Panc1 (cell line): ENCODE data around the gene MRPS35. TPM values are rescaled to one million over a fixed set of nuclear protein-coding genes. Genes with fewer than 3 reads are reported as not detected.

Experiments
- ATAC-seq: fragments of 200-7000 bp; cut with Tn5 transposase; 2 replicates; pipeline ENCODE4 v1.9.1; 2020; ENCODE audit warnings: mild to moderate bottlenecking, moderate library complexity
- BruUV-seq: library from RNA; stranded (reverse); fragments of 400-500 nt; replicated peaks from 2 replicates; lab custom pipeline; 2021; lab: Mats Ljungman, UMichigan
- CTCF ChIA-PET: fragments of 300-600 bp; sonication (Branson Sonifier 250); formaldehyde crosslinking; loops from one replicate; lab custom pipeline; 2022; ENCODE audit warnings: antibody characterized with exemption; lab: Charles Lee
- POLR2A ChIA-PET: fragments of 300-600 bp; sonication (Branson Sonifier 250); formaldehyde crosslinking; loops from one replicate; lab custom pipeline; 2022; ENCODE audit warnings: antibody characterized with exemption; lab: Charles Lee
- DNase-seq: peaks from one replicate; pipeline ENCODE4 v3.0.0-alpha.2; 2010; ENCODE audit warnings: low read depth, low spot score
- H3K27ac ChIP-seq: 2 replicates; pipeline ENCODE4 v1.5.1; 2011; ENCODE audit warnings: mild to moderate bottlenecking, low read length, inconsistent platforms
- H3K27me3 ChIP-seq: fragments of 200-500 bp; sonication (Bioruptor generic); 2 replicates; pipeline ENCODE4 v1.6.0; 2014; ENCODE audit warnings: low read length, inconsistent platforms; ENCODE audit not compliant: control insufficient read depth, insufficient read depth
- H3K36me3 ChIP-seq: fragments of 200-500 bp; sonication (Bioruptor generic); 2 replicates; pipeline ENCODE4 v1.5.1; 2014; ENCODE audit warnings: inconsistent platforms, mild to moderate bottlenecking, low read length, moderate library complexity; ENCODE audit not compliant: control insufficient read depth, insufficient read depth
- H3K4me1 ChIP-seq: 2 replicates; pipeline ENCODE4 v1.5.1; 2011; ENCODE audit warnings: inconsistent platforms, mild to moderate bottlenecking, low read length, moderate library complexity; ENCODE audit not compliant: control insufficient read depth, insufficient read depth
- H3K4me3 ChIP-seq, 2 experiments: 2 replicates each; pipeline ENCODE4 v1.5.1; 2011 to 2012; ENCODE audit warnings: low read depth in 2 of 2, low read length in 2 of 2, mild to moderate bottlenecking in 2 of 2, inconsistent platforms in 1 of 2, moderate library complexity in 1 of 2
- H3K9me3 ChIP-seq: fragments of 200-500 bp; sonication (Bioruptor generic); 2 replicates; pipeline ENCODE4 v1.5.1; 2014; ENCODE audit warnings: low read depth, mild to moderate bottlenecking, inconsistent platforms, low read length, moderate library complexity; ENCODE audit not compliant: control insufficient read depth, insufficient read depth
- CTCF ChIP-seq: fragments of 450-650 bp; IDR thresholded peaks from 2 replicates; pipeline ENCODE4 v1.5.1; 2017; ENCODE audit warnings: mild to moderate bottlenecking
- POLR2AphosphoS5 ChIP-seq: IDR thresholded peaks from 2 replicates; pipeline ENCODE4 v1.6.1; 2012; ENCODE audit warnings: mild to moderate bottlenecking, low read depth, low read length, moderate library complexity
- REST ChIP-seq, 2 experiments: IDR thresholded peaks; 2 replicates each; pipeline ENCODE4 v1.6.1; 2011 to 2012; ENCODE audit warnings: low read depth in 2 of 2, control low read depth in 1 of 2, low read length in 1 of 2, mild to moderate bottlenecking in 1 of 2, moderate library complexity in 1 of 2; ENCODE audit not compliant: insufficient read depth in 1 of 2
- SIN3A ChIP-seq: IDR thresholded peaks from 2 replicates; pipeline ENCODE4 v1.6.1; 2012; ENCODE audit warnings: low read depth, mild to moderate bottlenecking, low read length, moderate library complexity, borderline replicate concordance; ENCODE audit not compliant: insufficient read depth
- TCF7L2 ChIP-seq: IDR thresholded peaks from 2 replicates; pipeline ENCODE4 v1.6.1; 2011; ENCODE audit warnings: mild to moderate bottlenecking, low read depth, low read length, inconsistent platforms
- in situ Hi-C: cut with HindIII; loops from 2 replicates; pipeline ENCODE4 v1.10.0; 2016; ENCODE audit warnings: low sequenced_read_pairs, low pct_unique_long_range_greater_than_20kb
- intact Hi-C: fragments of 100-400 bp; cut with micrococcal nuclease; formaldehyde crosslinking; loops from one replicate; pipeline ENCODE4 v1.10.0; 2022; ENCODE audit not compliant: unreplicated experiment
- total RNA-seq: library from RNA; stranded (reverse); gene quantifications from one replicate; pipeline ENCODE4 v1.2.1, GENCODE V29; 2021; ENCODE audit not compliant: unreplicated experiment

Gene MRPS35
- total RNA-seq, 1 experiment from 2014 or later: 63.9 TPM

- Histone ChIP-seq H3K27me3 (no peaks in the 10 kb centered on the region), H3K9me3 (no peaks in the 10 kb centered on the region), H3K36me3 (no peaks in the 10 kb centered on the region), H3K4me1 (no peaks in the 10 kb centered on the region), H3K4me3 (no peak overlapping the region), H3K27ac (no peak overlapping the region)
- BruUV-seq: no TSS peak
- in situ Hi-C loops (no loop called here), intact Hi-C loops (no loop called here)
- no peak for ATAC-seq
- TF ChIP-seq REST (IDR thresholded peaks at IDR 0.05; ENCODE audit: insufficient read depth in 1 of 2, low read depth in 2 of 2, low read length in 1 of 2) (no peak), TCF7L2 (no peak), CTCF (no peak), SIN3A (no peak), POLR2AphosphoS5 (no peak)
- DNase-seq: no peak
- CTCF ChIA-PET: no interaction called here
- POLR2A ChIA-PET: interaction anchor here (1.2 kb wide), 1 partner anchor 18 kb away, joined by 3 read pairs; no protein-coding TSS in a partner anchor
These were observed 94.6 kb downstream of the MRPS35 start for GRCh38 chr12:27805238-27805637.

Other genes starting within 250 kb of the MRPS35 start
- gene PPFIBP1, start 186.6 kb upstream of the MRPS35 start, total RNA-seq: 88.6 TPM
- 1.9 TPM for gene REP15, start 14.4 kb upstream of the MRPS35 start, total RNA-seq
- 35.2 TPM for gene KLHL42, start 69.4 kb downstream of the MRPS35 start, total RNA-seq
- not detected for gene MANSC4, start 69.4 kb downstream of the MRPS35 start, total RNA-seq